ENCODE measurements around the gene CRAT. TPM values are rescaled to one million over a fixed set of nuclear protein-coding genes. Genes with fewer than 3 reads are reported as not detected.

Gene CRAT
- total RNA-seq, 2 experiments from 2014 or later, result 7.1 to 9.4 TPM

DNA sequence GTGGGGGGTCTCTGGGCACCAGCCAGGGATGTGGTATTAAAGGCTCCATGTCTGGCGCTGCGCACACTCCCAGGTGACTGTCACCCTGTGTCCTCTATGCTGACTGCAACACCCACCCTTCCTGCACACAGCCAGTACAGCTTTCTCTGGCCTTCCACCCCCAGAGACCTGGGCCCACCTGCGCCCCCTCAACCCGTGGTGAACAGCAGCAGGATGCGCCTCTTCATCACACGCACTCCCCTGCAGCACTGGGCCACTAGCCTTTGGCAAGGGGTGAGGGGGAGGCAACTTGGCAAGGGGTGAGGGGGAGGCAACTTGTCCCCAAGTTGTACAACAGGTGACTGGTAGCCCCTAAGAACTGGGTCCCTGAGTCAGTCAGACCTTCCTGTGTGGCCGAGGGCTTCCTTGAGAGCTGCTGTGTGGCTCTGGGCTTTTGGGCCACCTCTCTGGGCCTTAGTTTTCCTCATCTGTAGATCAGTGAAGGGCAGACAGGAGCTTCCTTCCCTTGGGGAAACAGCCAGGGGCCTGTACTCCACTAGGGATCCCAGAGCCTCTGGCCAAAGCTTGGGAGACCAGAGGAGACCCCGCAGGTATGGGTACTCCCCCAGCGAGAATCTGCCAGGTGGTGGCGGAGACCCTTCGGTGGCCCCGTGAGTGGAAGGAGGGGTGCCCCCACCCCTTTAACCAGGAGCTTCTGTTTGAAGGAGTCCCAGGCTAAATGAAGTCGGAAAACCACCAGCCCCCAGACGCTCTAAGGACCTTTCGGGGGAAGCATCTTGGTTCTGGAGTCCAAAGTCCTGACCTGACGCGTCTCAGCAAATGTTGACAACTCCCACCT, 4.5 kb downstream of the CRAT start:
- no peaks in the 10 kb centered on the region for H3K27me3 ChIP-seq (ENCODE audit: control insufficient read depth in 1 of 2, insufficient read depth in 2 of 2, low read length in 2 of 2)
- peaks cover 13% of the 10 kb centered on the region for H3K4me1 Mint-ChIP-seq (ENCODE audit: low read depth)
- H3K36me3 ChIP-seq (ENCODE audit: insufficient read depth, low read length), result peaks cover 2% of the 10 kb centered on the region
- no peak overlapping the region for H3K27ac Mint-ChIP-seq
- TF ChIP-seq CTCF (IDR thresholded peaks at IDR 0.05), result no peak
- H3K4me3 Mint-ChIP-seq, result no peak overlapping the region
- ChIA-PET CTCF (no interaction called here), POLR2A (no interaction called here)
- peaks cover 18% of the 10 kb centered on the region for H3K4me1 ChIP-seq (ENCODE audit: insufficient read depth, low read length)
- H3K9me3 ChIP-seq (ENCODE audit: control insufficient read depth in 1 of 2, insufficient read depth in 1 of 2, low read length in 2 of 2), result no peaks in the 10 kb centered on the region
- peaks cover 5% of the 10 kb centered on the region for H3K36me3 Mint-ChIP-seq (ENCODE audit: low read depth)
- H3K27me3 Mint-ChIP-seq, result no peaks in the 10 kb centered on the region
- no peak for ATAC-seq (ENCODE audit: poor library complexity)
- no peak overlapping the region for H3K4me3 ChIP-seq (ENCODE audit: low read length)
- H3K27ac ChIP-seq (ENCODE audit: low read depth in 1 of 2, low read length in 2 of 2), result no peak overlapping the region
- H3K9me3 Mint-ChIP-seq, result no peaks in the 10 kb centered on the region
- intact Hi-C loops (cut with DNase I, micrococcal nuclease), result no loop called here
- no peak for DNase-seq

GRCh38 chr9:129104051-129104450, 6.5 kb downstream of the CRAT start:
- TF ChIP-seq CTCF (IDR thresholded peaks at IDR 0.05), result no peak
- Mint-ChIP-seq H3K4me3 (no peak overlapping the region), H3K36me3 (ENCODE audit: low read depth) (no peaks in the 10 kb centered on the region), H3K9me3 (no peaks in the 10 kb centered on the region), H3K27ac (no peak overlapping the region), H3K4me1 (ENCODE audit: low read depth) (peaks cover 1% of the 10 kb centered on the region), H3K27me3 (no peaks in the 10 kb centered on the region)
- CTCF ChIA-PET, result no interaction called here
- no peak overlapping the region for H3K27ac ChIP-seq (ENCODE audit: low read depth in 1 of 2, low read length in 2 of 2)
- ATAC-seq (ENCODE audit: poor library complexity), result no peak
- POLR2A ChIA-PET, result no interaction called here
- peaks cover 2% of the 10 kb centered on the region for H3K36me3 ChIP-seq (ENCODE audit: insufficient read depth, low read length)
- DNase-seq, result no peak
- peaks cover 2% of the 10 kb centered on the region for H3K4me1 ChIP-seq (ENCODE audit: insufficient read depth, low read length)
- intact Hi-C loops (cut with DNase I, micrococcal nuclease), result no loop called here
- H3K4me3 ChIP-seq (ENCODE audit: low read length), result no peak overlapping the region
- H3K27me3 ChIP-seq (ENCODE audit: control insufficient read depth in 1 of 2, insufficient read depth in 2 of 2, low read length in 2 of 2), result no peaks in the 10 kb centered on the region
- no peaks in the 10 kb centered on the region for H3K9me3 ChIP-seq (ENCODE audit: control insufficient read depth in 1 of 2, insufficient read depth in 1 of 2, low read length in 2 of 2)

- no peaks in the 10 kb centered on the region for H3K27me3 ChIP-seq (ENCODE audit: control insufficient read depth in 1 of 2, insufficient read depth in 2 of 2, low read length in 2 of 2)
- ATAC-seq (ENCODE audit: poor library complexity), result no peak
- ChIA-PET CTCF (no interaction called here), POLR2A (no interaction called here)
- H3K4me1 ChIP-seq (ENCODE audit: insufficient read depth, low read length), result no peaks in the 10 kb centered on the region
- TF ChIP-seq CTCF (IDR thresholded peaks at IDR 0.05), result no peak
- no peaks in the 10 kb centered on the region for H3K36me3 Mint-ChIP-seq (ENCODE audit: low read depth)
- peaks cover 2% of the 10 kb centered on the region for H3K36me3 ChIP-seq (ENCODE audit: insufficient read depth, low read length)
- H3K9me3 Mint-ChIP-seq, result no peaks in the 10 kb centered on the region
- no peak overlapping the region for H3K27ac Mint-ChIP-seq
- H3K4me1 Mint-ChIP-seq (ENCODE audit: low read depth), result no peaks in the 10 kb centered on the region
- H3K27me3 Mint-ChIP-seq, result no peaks in the 10 kb centered on the region
- intact Hi-C loops (cut with DNase I, micrococcal nuclease), result no loop called here
- no peak for DNase-seq
- no peak overlapping the region for H3K4me3 ChIP-seq (ENCODE audit: low read length)
- H3K9me3 ChIP-seq (ENCODE audit: control insufficient read depth in 1 of 2, insufficient read depth in 1 of 2, low read length in 2 of 2), result no peaks in the 10 kb centered on the region
- no peak overlapping the region for H3K27ac ChIP-seq (ENCODE audit: low read depth in 1 of 2, low read length in 2 of 2)
- no peak overlapping the region for H3K4me3 Mint-ChIP-seq
Measured at GRCh38 chr9:129103595-129103965, 7.0 kb downstream of the CRAT start.
